ENCODE data around the gene KIAA1614. TPM values are rescaled to one million over a fixed set of nuclear protein-coding genes. Genes with fewer than 3 reads are reported as not detected.

KIAA1614 gene
- total and polyA plus RNA-seq, 4 donors, result 2.0 to 9.8 (median 5.0) TPM

DNA sequence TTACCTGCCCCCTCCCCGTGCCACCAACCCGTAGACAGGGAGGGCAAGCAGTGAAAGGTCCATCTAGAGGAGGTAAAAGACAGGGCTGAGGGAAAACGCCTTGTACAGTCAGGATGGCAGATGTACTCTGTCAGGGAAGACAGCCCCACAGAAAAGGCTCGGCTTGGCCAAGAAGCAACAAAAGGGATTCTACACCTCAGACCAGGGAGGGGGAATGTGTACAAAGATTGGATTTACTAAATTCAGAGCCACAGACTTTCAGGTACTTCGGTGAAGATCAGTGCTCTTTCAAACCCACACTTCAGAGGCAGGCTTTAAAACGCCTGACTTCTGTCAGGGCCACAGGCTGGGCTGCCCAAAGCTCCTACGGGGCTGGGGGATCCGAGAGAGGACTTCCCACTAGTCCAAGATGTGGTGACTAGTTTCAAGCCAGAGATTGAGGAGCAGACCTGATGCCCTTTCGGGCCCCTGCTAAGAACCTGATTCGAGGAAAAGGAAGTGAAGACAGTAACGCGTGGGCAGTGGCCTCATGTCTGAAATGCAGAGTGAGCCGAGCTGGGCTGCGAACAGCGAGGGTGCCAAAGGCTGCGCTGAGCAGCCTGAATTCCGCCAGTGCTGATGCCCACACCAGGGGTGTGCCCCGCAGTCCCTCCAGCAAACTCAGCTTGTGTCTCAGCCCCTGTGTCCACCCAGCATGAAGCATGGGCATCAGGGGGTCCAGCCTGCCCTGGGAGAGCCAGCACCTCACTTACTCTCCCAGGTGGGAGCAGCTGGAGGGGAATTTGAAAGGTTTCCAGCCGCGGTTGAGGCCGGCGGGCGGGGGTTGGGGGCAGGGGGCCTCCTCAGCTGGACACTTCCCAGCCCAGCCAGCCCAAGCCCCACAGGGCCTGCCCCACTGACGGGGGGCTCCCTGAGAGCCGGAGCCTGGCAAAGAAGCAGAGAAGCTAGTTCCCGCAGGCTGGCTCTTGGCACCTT, 36.2 kb downstream of the KIAA1614 start:
- peak in 1 of 6 donors; percentile 54 for DNase-seq (ENCODE audit: low read depth in 4 of 6, low spot score in 6 of 6)
- Histone ChIP-seq H3K9me3 (ENCODE audit: control insufficient read depth, insufficient read depth, low read length) (no peaks in the 10 kb centered on the region), H3K27me3 (ENCODE audit: control insufficient read depth, insufficient read depth, low read length) (no peaks in the 10 kb centered on the region), H3K27ac (ENCODE audit: low read depth, low read length) (no peak overlapping the region), H3K36me3 (ENCODE audit: control insufficient read depth, insufficient read depth, low read length) (peaks cover 65% of the 10 kb centered on the region), H3K4me1 (ENCODE audit: control insufficient read depth, insufficient read depth, low read length) (peaks cover 44% of the 10 kb centered on the region), H3K4me3 (ENCODE audit: low read depth, low read length) (no peak overlapping the region)
- 63% methylated on average over 16 of the region's 26 CpGs for WGBS (ENCODE audit: insufficient coverage)

DNA sequence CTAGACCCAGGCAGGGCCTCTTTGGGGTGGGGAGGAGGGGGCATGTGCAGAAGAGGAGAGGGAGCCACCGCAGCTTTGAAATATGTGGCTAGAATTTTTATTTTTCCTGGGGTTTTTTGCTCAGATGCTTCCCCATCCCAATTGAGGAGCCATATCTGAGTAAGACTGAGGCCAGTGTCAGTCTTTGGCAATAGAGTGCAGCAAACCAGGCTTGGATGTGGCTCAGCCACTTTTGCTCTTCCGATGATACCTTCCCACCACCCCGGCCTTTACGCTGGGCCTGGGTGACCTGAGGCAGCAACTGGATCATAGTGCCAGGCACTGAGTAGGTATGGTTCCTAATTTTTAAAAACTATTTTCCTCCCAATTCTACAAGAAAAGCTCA, 36.9 kb downstream of the KIAA1614 start:
- Histone ChIP-seq H3K36me3 (ENCODE audit: control insufficient read depth, insufficient read depth, low read length) (peaks cover 63% of the 10 kb centered on the region), H3K4me3 (ENCODE audit: low read depth, low read length) (no peak overlapping the region), H3K27me3 (ENCODE audit: control insufficient read depth, insufficient read depth, low read length) (no peaks in the 10 kb centered on the region), H3K27ac (ENCODE audit: low read depth, low read length) (no peak overlapping the region), H3K9me3 (ENCODE audit: control insufficient read depth, insufficient read depth, low read length) (no peaks in the 10 kb centered on the region), H3K4me1 (ENCODE audit: control insufficient read depth, insufficient read depth, low read length) (peaks cover 46% of the 10 kb centered on the region)
- DNase-seq (ENCODE audit: low read depth in 4 of 6, low spot score in 6 of 6), result no peak
- WGBS (ENCODE audit: insufficient coverage), result 60% methylated on average over 1 of the region's 4 CpGs

DNA sequence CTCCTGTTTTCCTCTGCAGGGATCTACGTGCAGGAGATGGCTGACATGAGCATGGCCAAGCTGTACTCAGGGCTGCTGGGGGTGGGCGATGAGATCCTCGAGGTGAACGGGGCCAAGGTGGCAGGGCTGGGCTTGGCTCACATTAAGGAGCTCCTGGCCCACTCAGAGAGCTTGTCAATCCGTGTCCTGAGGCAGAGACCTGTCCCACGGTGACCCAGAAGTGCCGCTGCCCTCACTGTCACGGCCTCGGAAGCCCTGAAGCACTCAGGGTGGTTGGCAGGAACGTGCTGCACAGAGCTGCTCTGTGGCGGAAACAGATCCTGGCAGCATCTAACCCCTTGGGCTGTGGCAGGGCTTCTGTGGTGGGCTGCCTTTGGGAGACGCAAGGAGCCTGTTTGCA, 37.6 kb downstream of the KIAA1614 start:
- Histone ChIP-seq H3K4me3 (ENCODE audit: low read depth, low read length) (no peak overlapping the region), H3K36me3 (ENCODE audit: control insufficient read depth, insufficient read depth, low read length) (peaks cover 55% of the 10 kb centered on the region), H3K4me1 (ENCODE audit: control insufficient read depth, insufficient read depth, low read length) (peaks cover 49% of the 10 kb centered on the region), H3K9me3 (ENCODE audit: control insufficient read depth, insufficient read depth, low read length) (no peaks in the 10 kb centered on the region), H3K27ac (ENCODE audit: low read depth, low read length) (no peak overlapping the region), H3K27me3 (ENCODE audit: control insufficient read depth, insufficient read depth, low read length) (no peaks in the 10 kb centered on the region)
- 73% methylated on average over 12 of the region's 12 CpGs for WGBS (ENCODE audit: insufficient coverage)
- DNase-seq (ENCODE audit: low read depth in 4 of 6, low spot score in 6 of 6), result no peak

DNA sequence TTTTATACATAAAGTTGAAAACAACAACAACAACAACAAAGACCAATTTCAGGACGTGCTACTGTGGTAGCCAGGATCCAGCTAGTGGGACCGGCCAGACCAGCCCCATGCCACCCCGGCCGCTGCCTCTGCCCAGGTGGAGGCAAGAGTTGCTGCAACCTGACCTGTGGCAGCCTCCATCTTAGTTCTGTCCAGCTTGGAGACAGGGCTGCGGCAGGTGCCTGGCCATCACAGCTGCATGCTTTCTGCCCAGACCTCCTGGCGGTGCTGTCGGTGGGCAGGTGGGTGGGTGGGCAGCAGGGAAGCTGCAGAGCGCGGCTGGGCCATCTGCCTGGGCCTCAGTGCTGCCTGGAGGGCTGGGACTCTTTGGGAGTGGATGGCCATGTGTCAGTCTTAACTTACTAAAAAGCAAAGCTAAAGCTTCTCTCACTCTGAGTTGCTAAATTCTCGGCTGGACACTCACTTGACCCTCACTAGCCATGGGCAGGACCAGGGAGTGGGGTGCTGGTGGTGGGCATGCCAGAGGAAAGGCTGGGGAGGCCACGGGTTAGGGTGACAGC, 38.6 kb downstream of the KIAA1614 start:
- Histone ChIP-seq H3K4me3 (ENCODE audit: low read depth, low read length) (no peak overlapping the region), H3K4me1 (ENCODE audit: control insufficient read depth, insufficient read depth, low read length) (peaks cover 56% of the 10 kb centered on the region), H3K27me3 (ENCODE audit: control insufficient read depth, insufficient read depth, low read length) (no peaks in the 10 kb centered on the region), H3K9me3 (ENCODE audit: control insufficient read depth, insufficient read depth, low read length) (no peaks in the 10 kb centered on the region), H3K27ac (ENCODE audit: low read depth, low read length) (no peak overlapping the region), H3K36me3 (ENCODE audit: control insufficient read depth, insufficient read depth, low read length) (peaks cover 48% of the 10 kb centered on the region)
- no peak for DNase-seq (ENCODE audit: low read depth in 4 of 6, low spot score in 6 of 6)
- 85% methylated on average over 8 of the region's 11 CpGs for WGBS (ENCODE audit: insufficient coverage)

- Histone ChIP-seq H3K27me3 (ENCODE audit: control insufficient read depth, insufficient read depth, low read length) (no peaks in the 10 kb centered on the region), H3K4me1 (ENCODE audit: control insufficient read depth, insufficient read depth, low read length) (peaks cover 57% of the 10 kb centered on the region), H3K9me3 (ENCODE audit: control insufficient read depth, insufficient read depth, low read length) (no peaks in the 10 kb centered on the region), H3K4me3 (ENCODE audit: low read depth, low read length) (no peak overlapping the region), H3K27ac (ENCODE audit: low read depth, low read length) (no peak overlapping the region), H3K36me3 (ENCODE audit: control insufficient read depth, insufficient read depth, low read length) (peaks cover 43% of the 10 kb centered on the region)
- DNase-seq (ENCODE audit: low read depth in 4 of 6, low spot score in 6 of 6), result no peak
- 79% methylated on average over 4 of the region's 5 CpGs for WGBS (ENCODE audit: insufficient coverage)
Measured at GRCh38 chr1:180951836-180952656, 39.3 kb downstream of the KIAA1614 start.

DNA sequence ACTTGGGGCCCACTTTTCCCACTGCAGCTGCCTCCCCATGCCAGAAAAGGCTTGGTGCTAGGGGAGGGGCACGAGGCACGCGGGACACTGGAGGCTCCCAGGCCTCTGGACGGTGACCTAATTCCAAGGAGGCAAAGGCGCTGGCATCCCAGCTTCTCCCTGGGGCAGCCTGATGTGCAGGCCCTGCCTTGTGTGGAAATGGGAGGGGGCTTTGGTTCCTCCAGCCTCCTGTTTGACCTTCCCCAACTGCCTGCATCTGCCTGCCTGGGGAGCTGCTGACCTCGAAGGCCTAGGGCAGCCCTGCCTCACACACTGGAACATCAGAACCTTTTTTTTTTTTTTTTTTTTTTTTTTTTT, 39.9 kb downstream of the KIAA1614 start:
- peaks cover 53% of the 10 kb centered on the region for H3K4me1 ChIP-seq (ENCODE audit: control insufficient read depth, insufficient read depth, low read length)
- no peaks in the 10 kb centered on the region for H3K9me3 ChIP-seq (ENCODE audit: control insufficient read depth, insufficient read depth, low read length)
- WGBS (ENCODE audit: insufficient coverage), result 83% methylated on average over 5 of the region's 6 CpGs
- no peak overlapping the region for H3K27ac ChIP-seq (ENCODE audit: low read depth, low read length)
- no peak for DNase-seq (ENCODE audit: low read depth in 4 of 6, low spot score in 6 of 6)
- no peaks in the 10 kb centered on the region for H3K27me3 ChIP-seq (ENCODE audit: control insufficient read depth, insufficient read depth, low read length)
- peaks cover 38% of the 10 kb centered on the region for H3K36me3 ChIP-seq (ENCODE audit: control insufficient read depth, insufficient read depth, low read length)
- no peak overlapping the region for H3K4me3 ChIP-seq (ENCODE audit: low read depth, low read length)

- Histone ChIP-seq H3K4me1 (ENCODE audit: control insufficient read depth, insufficient read depth, low read length) (peaks cover 49% of the 10 kb centered on the region), H3K9me3 (ENCODE audit: control insufficient read depth, insufficient read depth, low read length) (no peaks in the 10 kb centered on the region), H3K27ac (ENCODE audit: low read depth, low read length) (no peak overlapping the region), H3K27me3 (ENCODE audit: control insufficient read depth, insufficient read depth, low read length) (no peaks in the 10 kb centered on the region), H3K36me3 (ENCODE audit: control insufficient read depth, insufficient read depth, low read length) (peaks cover 30% of the 10 kb centered on the region), H3K4me3 (ENCODE audit: low read depth, low read length) (peak overlapping the region; percentile 24)
- 25% methylated on average over 41 of the region's 41 CpGs for WGBS (ENCODE audit: insufficient coverage)
- DNase-seq (ENCODE audit: low read depth in 4 of 6, low spot score in 6 of 6), result no peak
Measured at GRCh38 chr1:180953291-180954004, 40.8 kb downstream of the KIAA1614 start.

DNA sequence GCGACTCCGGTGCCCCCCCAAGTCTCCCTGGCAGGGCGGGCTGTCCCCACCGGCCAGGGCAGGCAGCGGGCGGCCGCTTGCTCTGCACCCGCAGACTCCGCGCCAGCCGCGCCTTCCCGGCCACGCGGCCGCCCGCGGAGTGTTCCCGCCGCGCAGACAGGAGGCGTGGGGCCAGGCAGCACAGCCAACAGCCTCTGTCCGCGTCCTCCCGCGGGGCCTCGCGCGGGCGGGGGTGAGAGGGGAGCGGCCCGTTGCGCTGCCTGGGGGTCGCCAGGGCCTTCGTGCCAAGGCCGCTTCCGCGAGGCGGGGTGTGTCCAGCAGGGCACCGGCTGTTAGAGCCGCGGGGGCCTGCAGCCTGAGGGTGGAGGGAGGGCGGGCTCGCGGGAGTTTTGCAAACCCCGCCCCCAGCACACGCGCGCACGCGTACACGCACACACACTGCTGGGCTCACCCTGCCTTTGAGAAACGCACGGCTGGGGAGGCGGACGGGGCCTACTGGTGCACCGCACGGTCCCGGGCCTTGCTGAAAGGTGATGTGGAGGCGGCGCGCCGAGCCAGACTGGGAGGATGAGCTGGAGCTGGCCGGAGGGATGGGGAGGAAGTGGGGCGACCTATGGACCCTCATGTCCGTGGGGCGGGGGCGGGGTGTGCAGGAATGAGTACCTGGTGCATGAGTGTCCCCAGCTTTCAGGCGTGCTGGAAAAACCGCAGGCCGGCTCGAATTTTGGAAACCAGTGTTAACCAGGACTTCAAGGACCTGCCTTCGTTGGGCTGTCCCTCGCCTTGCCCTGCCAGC, 41.5 kb downstream of the KIAA1614 start:
- no peaks in the 10 kb centered on the region for H3K9me3 ChIP-seq (ENCODE audit: control insufficient read depth, insufficient read depth, low read length)
- peak in 3 of 6 donors; percentile 57 to 92 (median 88) for DNase-seq (ENCODE audit: low read depth in 4 of 6, low spot score in 6 of 6)
- H3K4me1 ChIP-seq (ENCODE audit: control insufficient read depth, insufficient read depth, low read length), result peaks cover 47% of the 10 kb centered on the region

More for the DNA sequence above, 41.5 kb downstream of the KIAA1614 start:
- WGBS (ENCODE audit: insufficient coverage), result 12% methylated on average over 73 of the region's 74 CpGs
- H3K4me3 ChIP-seq (ENCODE audit: low read depth, low read length), result peak overlapping the region; percentile 24
- no peaks in the 10 kb centered on the region for H3K27me3 ChIP-seq (ENCODE audit: control insufficient read depth, insufficient read depth, low read length)
- peak overlapping the region; percentile 13 for H3K27ac ChIP-seq (ENCODE audit: low read depth, low read length)
- H3K36me3 ChIP-seq (ENCODE audit: control insufficient read depth, insufficient read depth, low read length), result peaks cover 24% of the 10 kb centered on the region
